Measurements from ENCODE around the gene MAGI1.
A peak's percentile ranks its signal among the peaks of the same experiment; 100 is the strongest.
"Not testable (repeated sequence)": the region's sequence is repeated elsewhere in the genome, so short reads cannot be mapped to it uniquely, and the experiment has no call there.

The MAGI1 gene

DNA sequence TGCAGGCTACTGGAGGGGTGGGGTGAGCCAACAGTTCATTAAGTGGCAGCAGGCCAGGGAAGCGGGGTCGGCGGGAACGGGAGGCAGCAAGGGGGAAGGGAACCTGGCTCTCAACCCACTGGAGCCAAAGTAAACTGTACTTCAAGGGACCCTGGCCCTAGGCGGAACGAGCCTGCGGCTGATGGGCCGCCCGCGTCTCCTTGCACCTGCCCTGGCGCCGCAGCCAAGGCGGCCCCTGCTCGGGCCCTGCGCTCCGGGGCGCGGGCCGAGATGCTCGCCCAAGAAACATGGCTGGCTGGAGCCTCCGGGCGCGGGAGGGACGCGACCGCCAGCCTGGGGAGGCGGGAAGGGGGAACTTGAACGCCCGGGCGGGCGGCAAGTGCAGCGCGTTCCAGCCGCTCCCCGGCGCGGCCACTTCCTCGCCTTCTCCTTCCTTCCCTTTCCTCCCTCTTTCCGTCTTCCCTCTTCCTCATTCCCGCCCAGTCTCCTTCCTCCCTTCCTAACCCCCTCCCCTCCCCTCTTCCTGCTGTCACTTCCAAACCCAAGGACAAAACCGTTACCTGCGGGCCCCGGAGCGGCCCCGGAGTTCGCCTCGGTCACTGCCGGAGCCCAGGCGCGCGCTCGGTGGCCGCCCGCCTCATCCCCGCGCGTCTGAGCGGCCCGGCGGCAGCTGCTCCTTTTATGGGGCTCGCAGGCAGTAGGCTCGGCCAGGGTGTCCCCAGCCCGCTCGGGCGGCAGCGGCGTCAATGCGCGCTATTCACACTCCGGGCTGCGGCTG is 489.7 kb downstream of the MAGI1 start:
- peak; percentile 83 for DNase-seq

DNA sequence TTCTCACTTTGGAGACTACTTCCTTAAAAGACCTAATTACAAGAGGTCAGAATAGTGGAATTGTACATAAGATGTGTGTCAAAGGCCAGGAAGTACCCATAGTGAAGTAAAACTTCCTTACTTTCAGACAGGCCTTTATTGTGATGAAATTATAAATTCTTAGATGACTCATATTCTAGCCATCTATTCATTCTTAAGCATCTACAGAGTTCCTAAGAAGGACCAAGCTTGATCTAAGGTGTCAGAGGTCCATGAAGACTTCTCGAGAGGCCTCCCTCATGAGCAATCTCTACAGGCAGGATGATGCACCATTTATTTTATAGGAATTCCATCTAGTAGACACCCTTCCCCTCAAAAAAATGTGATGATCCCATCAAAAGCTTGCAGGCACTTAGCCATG is 493.3 kb downstream of the MAGI1 start:
- DNase-seq, result no peak

DNA sequence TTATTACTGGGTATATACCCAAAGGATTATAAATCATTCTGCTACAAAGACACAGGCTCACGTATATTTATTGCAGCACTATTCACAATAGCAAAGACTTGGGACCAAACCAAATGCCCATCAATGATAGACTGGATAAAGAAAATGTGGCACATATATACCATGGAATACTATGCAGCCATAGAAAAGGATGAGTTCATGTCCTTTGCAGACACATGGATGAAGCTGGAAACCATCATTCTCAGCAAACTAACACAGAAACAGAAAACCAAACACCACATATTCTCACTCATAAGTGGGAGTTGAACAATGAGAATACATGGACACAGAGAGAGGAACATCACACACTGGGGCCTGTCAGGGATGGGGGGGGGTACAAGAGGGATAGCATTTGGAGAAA is 495.3 kb downstream of the MAGI1 start:
- DNase-seq, result not testable (repeated sequence)

DNA sequence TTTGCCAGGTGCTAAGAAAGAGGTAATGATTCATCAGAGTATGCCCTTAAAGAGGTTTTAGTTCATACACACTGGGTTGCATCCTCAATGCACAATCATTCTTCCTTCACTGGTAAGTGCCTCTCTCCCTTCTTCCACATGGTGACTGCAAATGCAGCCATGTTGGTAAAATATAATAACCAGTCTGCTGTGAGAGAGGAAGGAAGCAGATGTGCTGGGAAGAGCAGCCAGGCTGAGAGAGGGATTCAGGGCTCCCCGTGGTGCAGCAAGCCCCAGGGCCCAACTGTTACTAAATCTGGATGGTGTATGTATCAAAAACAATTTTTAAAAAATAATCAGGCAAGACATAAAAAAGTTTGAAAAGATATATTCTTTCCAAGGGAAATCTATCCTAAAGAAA is 498.1 kb downstream of the MAGI1 start:
- no peak for DNase-seq

DNA sequence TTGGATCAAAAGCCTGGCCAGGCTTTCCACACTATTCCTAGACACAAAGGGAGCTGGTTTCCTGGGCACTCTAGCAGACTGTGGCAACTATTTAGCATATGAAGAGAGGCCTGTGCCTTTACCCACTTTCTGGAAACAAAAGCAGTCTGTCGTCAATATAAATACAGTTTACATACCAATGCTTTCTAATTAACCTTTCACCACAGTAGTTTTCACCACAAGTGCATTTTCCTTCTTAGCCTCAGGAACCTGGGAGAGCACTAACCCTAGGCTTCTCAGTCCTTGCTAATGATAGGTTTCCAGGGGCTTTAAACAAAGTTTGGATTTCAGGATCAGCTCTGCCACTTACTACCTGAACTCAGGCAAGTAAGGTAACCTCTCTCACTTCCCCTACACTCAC is 499.1 kb downstream of the MAGI1 start:
- DNase-seq, result no peak

DNA sequence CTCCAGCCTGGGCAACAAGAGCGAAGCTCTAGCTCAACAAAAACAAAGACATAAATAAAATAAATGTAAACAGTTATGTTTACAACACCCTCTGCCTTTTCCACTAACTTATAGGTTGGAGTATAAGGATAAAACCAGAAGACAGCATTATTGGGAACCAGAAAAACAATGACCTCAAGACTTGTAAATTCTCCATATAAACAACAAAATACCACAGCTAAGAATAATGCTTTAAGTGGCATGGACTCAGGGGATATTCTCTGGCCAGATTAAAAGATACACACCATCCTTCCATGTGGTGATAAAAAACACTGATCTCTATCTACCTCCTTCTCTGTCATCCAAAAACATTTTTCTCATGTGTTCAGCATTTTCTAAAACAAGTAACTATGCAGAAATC is 500.6 kb downstream of the MAGI1 start:
- no peak for DNase-seq

DNA sequence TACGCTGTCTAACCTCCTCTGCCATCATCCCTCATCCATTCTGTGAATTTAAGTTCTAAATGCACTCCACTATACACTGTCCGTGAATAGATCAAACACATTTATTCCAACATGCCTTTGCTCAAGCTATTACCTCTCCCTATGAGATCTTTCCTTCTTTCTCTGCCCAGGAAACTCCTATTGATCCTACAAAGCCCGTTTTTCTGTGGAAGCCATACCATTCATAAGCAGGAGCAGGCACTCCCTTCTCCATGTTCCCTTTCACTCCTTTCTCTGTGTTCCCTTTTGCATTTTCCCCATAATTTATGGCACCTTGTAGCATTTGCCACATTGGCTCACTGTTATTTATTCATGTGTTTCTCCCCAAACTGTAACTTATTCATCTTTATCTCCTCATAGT is 501.6 kb downstream of the MAGI1 start:
- DNase-seq, result no peak

DNA sequence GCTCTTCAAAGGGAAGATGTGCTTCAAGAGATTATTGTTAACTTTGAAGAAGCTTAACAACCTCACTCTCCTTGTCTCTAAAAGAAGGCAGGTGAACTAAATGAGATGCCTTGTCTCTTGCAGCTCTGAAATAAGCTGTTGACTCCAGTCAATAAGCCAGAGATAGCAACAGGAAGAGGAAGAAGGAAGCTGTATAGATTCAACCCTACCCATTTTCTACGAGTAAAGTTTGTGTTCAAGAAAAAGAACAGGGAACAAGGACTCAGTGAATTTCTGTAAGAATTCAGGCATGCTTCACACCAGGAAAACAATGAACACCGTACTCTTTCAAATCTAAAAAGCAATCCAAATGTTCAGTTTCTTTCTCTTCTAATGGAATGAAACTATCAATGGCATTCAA is 503.5 kb downstream of the MAGI1 start:
- DNase-seq, result no peak

DNA sequence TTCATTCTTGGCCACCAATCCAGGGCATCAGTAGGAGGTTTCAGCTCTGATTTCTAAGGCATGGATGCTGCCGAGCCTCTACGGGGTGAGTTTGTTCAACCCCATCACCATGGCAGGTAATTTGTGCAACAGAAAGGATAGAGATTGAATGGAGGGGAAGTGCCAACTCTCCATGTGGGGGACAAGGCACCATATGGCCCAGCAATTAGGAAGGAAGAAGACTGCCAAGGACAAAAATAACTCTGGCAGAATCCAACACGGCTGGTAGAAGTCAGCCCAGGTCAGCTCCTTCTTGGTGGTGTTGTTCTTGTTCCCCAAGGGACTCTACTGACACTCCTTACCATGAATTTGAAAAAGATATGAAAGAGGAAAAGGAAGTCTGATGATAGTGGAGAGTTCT is 503.9 kb downstream of the MAGI1 start:
- DNase-seq, result no peak

DNA sequence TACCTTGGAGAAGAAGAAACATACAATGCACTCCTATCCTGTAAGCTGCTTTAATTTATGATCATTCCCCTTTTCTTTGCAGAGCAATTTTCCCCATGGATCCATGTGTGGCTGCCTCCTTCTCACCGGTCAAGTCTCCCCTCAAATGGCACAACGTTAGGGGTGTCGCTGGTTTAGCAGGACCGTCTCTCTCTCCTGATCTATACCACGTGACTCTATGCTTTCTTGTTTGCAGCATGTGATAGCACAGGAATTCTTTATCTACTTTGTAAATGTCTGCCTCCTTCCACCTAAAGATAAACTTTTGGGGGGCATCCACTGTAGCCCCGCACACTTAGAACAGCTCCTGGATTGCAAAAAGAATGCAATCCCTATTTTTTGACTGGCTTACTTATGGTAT is 506.0 kb downstream of the MAGI1 start:
- DNase-seq, result no peak

DNA sequence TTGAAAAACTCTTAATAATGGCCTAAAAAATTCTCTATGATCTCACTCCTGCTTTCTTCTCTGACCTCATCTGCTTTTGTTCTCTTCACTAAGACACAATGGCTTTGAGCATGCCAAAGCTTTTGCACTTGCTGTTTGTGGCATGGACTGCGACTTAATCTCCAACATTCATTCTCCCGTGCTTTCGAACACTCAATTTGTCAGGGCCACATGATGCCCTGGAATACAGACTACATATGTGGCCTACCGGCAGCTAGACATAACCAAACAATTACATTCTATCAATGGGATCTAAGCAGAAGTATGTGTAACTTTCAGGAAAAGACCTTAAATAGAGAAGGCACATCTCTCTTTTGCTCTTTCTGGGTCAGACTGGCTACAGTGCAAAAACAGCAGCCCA is 506.5 kb downstream of the MAGI1 start:
- DNase-seq, result no peak

DNA sequence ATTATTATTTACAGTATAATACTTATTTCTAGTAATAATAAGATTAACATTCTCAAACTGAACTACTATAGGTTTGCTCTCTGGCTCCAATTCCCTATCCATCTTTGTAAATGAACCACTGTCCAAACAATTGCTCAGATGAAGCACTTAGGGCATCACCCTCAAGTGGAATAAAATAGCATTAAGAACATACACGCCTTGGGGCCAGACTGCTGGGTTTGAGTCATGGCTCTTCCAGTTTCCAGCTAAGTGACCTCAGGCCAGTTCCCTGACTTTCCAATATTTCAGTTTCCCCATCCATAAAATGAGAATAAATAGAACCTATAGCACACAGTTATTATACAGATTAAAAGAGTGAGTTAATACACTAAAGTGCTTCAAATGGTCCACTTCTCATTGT is 507.2 kb downstream of the MAGI1 start:
- DNase-seq, result no peak

DNA sequence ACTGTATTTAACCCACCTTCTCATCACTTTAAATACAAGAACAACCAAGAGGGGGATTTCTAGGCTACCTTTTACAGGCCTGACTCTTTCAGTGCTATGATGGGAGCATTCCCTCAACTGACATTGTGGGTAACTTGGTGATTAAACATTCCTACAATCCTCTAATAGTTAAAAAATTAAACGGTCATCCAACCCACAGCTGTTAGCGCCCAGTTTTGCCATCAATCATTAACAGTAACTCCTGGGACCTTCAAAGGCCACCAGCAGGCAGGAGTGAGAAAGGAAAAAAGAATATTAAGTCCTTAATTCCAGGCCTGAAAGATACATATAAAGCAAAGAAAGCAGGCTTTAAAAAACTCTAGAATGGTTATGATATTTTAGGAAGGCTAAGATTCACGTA is 512.1 kb downstream of the MAGI1 start:
- DNase-seq, result no peak

DNA sequence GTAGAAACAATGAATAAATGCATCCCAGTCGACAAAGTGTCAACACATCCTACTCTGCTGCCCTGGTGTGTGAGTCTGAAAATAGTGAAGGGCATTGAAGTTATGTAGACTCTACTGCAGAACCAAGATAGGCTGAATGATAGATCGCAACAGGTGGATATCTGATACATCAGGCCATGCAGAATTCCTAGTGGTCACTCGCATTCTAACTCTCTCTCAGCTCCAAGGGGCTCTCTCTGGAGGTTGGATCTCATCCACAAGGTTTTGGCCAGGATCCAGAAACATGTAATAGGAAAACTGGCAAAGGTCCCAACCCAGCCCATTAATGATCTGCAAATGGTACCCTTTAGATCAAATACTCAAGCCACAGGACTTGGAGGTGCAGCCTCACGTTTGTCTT is 514.1 kb downstream of the MAGI1 start:
- DNase-seq, result no peak

DNA sequence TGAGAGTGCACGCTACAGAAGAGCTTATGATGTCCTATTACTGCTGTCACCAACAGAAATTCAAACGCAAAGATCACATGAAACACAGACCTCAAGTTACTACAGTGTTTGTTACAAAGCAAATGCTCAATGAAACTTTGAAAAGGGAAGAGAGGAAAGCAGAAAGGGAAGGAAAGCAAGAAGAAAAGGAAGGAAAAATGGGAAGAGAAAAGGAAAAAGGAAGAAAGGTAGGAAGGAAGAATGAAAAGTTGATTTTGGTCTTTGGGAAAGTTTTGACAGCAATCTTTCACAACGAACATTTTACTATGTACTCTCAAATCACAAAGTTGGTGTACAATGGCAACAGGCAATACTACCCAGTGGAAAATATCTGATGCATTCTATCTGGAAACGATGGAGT is 514.8 kb downstream of the MAGI1 start:
- no peak for DNase-seq

DNA sequence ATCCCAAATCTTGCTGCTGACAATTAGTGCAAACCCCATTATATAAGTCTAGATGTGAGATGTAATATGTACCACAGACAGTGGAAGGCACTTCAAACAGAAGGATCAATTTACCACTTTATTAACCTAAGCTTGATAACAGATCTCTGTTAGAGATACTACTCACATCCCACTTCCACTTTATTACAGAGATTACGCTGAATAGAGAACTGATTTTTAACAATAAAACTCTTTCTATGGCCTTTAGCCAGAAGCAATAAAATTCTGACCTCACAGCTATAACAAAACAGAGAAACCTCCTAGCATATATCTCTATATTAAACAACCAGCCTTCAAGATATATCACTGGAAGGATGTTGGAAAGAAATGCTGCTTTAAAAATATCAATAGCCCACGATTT is 517.7 kb downstream of the MAGI1 start:
- no peak for DNase-seq

DNA sequence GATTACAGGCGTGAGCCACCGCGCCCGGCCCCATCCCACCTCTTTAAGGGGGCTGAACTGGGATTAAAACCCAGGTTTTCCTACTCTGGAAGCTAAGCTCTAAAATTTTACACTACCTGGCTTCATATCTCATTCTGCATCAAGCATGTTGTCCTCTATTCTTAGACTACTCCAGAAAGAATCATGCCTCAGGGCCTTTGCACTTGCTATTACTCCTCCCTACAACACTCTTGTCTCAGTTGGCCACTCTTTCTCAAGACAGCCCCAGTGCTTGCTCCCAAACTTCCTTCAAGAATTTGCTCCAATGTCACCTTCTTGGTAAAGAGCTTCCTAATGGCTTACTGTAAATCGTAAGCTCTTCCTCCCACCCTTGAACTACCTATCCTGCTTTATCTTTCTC is 521.7 kb downstream of the MAGI1 start:
- no peak for DNase-seq

DNA sequence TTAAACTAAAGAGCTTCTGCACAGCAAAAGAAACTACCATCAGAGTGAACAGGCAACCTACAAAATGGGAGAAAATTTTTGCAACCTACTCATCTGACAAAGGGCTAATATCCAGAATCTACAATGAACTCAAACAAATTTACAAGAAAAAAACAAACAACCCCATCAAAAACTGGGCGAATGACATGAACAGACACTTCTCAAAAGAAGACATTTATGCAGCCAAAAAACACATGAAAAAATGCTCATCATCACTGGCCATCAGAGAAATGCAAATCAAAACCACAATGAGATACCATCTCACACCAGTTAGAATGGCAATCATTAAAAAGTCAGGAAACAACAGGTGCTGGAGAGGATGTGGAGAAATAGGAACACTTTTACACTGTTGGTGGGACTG is 524.4 kb downstream of the MAGI1 start:
- not testable (repeated sequence) for DNase-seq

DNA sequence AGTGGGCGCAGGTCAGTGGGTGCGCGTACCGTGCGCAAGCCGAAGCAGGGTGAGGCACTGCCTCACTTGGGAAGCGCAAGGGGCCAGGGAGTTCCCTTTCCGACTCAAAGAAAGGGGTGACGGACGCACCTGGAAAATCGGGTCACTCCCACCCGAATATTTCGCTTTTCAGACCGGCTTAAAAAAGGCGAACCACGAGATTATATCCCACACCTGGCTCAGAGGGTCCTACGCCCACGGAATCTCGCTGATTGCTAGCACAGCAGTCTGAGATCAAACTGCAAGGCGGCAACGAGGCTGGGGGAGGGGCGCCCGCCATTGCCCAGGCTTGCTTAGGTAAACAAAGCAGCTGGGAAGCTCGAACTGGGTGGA is 529.3 kb downstream of the MAGI1 start:
- DNase-seq, result not testable (repeated sequence)

DNA sequence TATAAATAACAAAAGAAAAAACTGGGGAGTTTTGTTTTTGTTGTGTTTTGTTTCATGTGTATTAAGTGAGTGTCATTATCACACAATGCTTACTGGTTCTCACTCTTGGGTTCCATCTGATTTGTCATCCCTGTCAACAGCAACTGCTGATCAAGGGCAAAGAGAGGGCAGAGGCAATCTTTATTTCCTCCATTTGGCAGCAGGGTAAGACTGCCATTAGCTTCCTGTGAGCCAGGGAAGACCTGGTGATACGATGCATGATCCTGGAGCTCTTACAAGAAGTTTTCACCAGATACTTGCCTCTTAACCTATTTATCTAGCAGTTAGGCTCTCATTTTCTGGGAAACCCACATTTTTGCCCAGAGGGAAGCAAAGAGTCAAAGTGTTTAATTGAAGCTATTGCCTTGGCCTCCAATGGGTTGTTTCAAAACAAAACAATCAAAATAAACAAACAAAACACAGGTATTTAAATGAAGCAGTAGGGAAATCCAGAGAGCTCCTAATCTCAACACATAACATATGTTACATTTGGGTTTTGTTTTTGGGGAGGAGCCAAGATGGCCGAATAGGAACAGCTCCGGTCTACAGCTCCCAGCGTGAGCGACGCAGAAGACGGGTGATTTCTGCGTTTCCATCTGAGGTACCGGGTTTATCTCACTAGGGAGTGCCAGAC is 529.8 kb downstream of the MAGI1 start:
- no peak for DNase-seq

DNA sequence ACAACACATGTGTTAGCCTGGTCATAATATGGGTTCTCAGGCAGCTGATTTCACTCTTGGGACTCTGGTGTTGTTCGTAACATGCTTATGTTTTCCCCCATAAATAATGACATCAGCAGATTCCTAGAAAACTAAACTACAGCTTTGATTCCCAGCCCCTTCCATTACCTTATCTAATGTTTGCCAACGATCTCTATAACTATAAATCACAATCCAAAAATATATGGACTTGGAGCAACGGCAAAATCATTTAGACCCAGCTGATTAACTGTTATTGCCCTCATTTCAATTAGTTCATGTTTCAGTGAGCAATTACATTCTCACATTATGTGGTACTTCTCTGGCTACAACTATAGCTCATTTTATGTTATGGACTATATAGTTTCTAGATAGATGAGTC is 531.3 kb downstream of the MAGI1 start:
- no peak for DNase-seq

DNA sequence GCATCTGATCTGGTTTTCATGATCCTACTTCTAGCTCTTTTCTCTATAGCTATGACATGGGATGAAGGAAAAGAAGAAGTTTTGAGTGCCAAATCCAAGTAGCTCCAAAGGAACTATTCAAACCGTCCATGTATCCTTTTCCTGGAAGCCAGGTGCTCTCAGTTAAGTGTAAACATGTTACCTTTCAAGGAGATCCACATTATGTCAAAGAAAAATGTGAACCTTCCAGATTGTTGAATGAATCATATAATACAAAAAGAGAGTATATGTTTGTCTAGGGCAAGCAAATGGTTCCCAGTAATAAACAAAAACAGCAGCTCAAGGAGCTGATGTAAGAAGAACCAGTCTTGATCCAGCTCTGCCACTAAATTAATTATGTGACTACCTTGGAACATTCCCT is 534.9 kb downstream of the MAGI1 start:
- DNase-seq, result no peak

DNA sequence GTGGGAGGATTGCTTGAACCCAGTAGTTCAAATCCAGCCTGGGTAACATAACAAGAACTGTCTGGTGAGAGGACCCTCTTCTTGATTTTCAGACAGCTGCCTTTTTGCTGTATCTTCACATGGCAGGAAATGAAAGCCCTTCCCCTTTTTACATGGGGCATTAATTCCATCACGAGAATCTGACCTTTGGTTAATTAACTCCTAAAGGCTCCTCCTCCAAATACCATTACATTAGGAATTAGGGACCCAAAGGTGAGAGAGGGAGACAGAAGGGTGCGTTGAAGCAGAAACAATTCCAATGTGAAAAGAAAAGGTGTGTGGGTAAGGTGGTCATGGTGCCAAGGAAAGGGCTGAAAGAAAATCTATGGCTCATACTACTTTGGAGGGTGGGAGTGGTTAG is 536.2 kb downstream of the MAGI1 start:
- DNase-seq, result no peak

DNA sequence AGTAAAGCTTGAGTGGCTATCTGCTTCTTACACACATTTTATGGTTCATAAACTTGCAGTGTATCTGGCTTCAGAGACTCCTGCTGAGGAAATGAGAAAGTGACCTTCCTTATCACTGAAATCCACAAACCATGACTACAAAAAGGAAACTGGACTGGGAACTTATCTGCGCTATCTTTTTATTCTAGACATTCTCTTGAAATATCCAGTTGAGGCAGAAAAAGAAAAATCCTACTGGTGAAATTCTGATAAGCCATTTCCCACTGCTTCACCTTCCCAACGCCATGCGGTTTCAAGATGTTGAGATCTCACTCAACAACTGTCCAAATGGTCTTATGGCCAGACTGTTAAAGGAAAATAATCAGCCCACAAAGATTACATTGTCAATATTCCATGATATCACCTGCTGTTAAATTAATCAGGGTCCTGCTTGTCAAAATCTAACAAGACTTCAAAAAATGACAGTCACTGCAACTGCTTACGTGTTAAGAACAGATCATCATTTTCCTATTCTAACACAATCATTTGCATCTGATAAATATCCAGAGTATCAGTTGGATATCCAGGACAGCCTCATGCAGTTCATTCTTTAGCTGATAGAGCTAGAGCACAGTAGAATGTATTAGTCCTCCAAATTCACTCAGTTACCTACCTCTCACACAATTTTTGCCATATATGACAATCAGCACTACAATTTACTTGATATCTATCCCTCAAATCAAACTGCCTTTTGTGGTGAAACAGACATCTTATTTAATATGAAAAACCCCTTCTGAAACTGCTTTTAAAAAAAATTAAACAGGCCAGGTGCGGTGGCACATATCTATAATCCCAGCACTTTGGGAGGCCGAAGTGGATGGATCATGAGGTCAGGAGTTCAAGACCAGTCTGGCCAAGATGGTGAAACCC is 538.1 kb downstream of the MAGI1 start:
- DNase-seq, result no peak

All from retina (tissue), 1 donor.